ENCODE data around the gene ZNF57. TPM values are rescaled to one million over a fixed set of nuclear protein-coding genes. Genes with fewer than 3 reads are reported as not detected.
"Not testable (repeated sequence)": the region's sequence is repeated elsewhere in the genome, so short reads cannot be mapped to it uniquely, and the experiment has no call there.

ZNF57 gene
- polyA plus RNA-seq, 1 donor, result 2.5 TPM

DNA sequence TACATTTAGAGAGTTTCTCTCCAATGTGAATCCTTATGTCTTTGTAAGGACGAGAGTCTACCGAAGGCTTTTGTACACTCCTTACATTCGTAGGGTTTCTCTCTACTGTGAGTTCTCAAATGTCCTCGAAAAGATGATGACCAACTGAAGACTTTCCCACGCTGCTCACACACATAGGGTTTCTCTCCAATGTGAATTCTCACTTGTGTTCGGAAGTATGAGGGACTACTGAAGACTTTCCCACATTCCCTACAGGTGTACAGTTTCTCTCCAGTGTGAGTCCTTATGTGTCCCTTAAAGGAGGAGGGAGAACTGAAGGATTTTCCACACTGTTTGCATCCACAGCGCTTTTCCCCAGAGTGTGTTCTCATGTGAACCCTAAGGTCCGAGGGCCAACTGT lies 4.0 kb upstream of the ZNF57 start:
- DNase-seq (ENCODE audit: low read depth), result no peak

DNA sequence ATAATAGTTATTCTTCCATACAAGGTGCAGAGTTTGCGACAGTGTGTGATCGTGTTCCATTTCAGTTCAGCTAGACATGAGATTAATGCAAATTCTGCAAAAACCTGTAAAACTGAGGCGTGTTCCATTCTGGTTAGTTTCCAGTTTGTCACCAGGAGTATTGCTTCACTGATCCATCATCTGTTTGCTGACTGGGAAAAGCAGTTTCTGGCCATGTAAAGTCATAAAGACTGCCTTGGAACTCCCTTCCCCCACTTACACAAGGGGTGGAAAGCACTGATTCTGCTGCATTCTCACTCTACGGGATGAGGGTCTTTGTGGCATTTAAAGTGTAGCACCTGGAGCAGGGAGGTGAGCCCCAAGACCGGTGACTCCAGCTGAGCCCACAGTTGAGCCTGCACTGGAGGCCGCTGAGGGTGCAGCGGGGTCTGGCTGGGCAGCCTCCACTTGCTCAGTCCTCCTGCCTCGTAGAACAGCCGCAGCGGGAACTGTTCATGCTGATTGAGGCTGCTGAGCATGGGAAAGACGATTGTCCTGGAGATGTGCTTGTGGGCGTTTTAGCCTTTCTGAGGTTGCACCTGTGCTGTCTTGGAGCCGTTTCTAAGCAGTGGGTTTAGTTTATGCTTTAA lies 2.0 kb downstream of the ZNF57 start:
- no peak for DNase-seq (ENCODE audit: low read depth)

DNA sequence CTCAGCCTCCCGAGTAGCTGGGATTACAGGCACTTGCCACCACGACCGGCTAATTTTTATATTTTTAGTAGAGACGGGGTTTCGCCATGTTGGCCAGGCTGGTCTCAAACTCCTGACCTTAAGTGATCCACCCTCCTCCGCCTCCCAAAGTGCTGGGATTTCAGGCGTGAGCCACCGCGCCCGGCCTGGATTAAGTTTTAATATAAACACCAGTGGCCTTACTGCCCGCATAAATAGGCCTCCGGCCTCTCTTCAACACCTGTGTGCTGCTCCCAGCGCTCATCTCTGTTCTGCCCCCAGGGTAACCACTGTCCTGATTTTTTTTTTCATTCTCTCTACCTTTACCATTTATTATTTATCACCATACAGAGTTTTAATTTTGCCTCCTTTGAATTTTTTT lies 2.6 kb downstream of the ZNF57 start:
- DNase-seq (ENCODE audit: low read depth), result not testable (repeated sequence)

DNA sequence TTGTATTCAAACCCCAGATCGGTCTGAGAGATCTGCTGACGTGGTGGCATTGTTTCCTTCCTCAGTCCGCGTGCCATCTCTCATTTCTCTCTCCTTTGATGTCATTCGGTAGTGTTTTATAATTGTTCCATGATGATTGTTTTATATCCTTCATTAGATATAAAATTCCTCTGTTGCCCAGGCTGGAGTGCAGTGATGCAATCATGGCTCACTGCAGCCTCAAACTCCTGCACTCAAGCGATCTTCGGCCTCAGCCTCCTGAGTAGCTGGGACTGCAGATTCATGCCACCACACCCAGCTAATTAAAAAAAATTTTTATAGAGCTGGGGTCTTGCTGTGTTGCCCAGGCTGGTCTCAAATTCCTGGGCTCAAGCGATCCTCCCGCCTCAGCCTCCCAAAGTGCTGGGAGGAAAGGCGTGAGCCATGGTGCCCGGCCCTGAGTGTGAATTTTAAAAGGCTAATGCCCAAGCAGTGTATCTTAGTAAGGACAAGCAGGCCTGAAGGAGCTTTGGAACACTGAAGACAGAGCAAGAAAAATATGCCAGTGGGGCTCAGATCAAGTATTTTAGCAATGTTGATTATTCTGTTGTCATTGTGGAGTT lies 5.3 kb downstream of the ZNF57 start:
- DNase-seq (ENCODE audit: low read depth), result no peak

DNA sequence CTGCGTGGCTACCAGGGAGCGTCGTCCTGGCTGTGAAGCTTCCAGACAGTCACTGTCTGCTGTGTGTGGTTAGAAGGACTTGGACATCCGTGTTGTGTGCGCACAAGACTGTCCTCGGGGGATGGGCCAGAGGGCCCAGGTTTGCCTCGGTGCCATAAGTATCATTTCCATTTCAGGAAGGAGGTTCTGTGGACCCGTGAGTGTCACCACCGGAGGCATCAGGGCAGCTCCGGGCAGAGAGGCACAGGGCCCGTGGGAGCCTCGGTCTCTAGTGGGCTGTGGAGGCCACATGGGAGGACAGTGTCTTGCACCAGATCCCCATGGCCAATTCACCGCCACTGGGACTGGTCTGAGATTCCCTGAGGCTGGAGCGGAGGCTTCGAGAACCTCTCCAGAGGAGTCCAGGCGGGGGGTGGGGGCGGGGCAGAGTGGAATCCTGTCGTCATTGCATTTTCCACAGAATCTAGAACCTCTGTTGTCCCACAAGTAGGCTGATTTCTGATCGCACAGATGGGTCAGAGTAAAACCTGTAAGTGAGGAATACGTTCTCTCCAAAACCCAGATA lies 6.0 kb downstream of the ZNF57 start:
- no peak for DNase-seq (ENCODE audit: low read depth)

DNA sequence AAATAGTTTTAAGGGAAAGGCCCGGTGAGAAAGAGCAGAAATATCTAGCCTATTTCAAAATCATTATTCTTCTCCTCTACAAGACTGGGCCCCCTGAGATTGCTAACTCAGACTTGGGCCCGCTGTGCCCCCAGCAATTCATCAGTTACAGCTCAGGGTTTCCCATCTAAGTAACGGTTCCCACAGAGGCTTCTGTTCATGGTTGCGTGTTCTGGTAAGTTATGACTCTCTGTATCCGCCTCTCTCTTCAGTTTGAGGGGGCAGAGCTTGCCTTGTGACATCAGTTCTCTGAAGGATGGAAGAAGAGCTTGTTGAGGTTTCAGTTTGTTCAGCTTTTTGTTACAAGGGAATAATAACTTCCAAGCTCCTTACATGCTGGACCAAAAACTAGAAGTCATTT lies 11.6 kb downstream of the ZNF57 start:
- DNase-seq (ENCODE audit: low read depth), result no peak

DNA sequence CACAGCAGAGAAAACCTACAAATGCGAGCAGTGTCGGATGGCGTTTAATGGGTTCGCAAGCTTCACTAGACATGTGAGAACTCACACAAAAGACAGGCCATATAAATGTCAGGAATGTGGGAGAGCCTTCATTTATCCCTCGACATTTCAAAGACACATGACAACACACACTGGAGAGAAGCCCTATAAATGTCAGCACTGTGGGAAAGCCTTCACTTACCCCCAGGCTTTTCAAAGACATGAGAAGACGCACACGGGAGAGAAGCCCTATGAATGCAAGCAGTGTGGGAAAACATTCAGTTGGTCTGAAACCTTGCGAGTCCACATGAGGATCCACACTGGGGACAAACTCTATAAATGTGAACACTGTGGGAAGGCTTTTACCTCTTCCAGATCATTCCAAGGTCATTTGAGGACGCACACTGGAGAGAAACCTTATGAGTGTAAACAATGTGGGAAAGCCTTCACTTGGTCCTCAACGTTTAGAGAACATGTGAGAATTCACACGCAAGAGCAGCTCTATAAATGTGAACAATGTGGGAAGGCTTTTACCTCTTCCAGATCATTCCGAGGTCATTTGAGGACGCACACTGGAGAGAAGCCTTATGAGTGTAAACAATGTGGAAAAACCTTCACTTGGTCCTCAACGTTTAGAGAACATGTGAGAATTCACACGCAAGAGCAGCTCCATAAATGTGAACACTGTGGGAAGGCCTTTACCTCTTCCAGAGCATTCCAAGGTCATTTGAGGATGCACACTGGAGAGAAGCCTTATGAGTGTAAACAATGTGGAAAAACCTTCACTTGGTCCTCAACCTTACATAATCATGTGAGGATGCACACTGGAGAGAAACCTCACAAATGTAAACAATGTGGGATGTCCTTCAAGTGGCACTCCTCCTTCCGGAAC lies 16.8 kb downstream of the ZNF57 start:
- no peak for DNase-seq (ENCODE audit: low read depth)

DNA sequence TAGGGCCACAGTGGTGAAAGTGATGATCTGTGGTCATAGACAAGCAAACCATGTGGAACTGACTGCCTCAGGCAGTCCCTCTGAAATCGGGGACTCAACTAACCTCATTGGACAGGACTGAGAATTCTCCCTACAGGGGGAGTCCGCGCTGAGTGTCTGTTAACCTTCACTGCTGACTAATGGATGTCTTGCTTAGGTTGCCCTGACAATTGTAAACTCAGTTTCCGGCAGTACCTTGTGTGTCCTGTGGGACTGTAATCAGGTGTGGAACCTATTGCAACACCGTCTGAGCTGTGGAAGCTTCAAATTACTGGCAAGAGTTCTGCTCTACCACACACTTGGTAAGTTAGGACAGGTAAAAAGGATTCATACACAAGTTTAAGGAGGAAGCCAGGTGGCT lies 22.3 kb downstream of the ZNF57 start:
- DNase-seq (ENCODE audit: low read depth), result no peak

DNA sequence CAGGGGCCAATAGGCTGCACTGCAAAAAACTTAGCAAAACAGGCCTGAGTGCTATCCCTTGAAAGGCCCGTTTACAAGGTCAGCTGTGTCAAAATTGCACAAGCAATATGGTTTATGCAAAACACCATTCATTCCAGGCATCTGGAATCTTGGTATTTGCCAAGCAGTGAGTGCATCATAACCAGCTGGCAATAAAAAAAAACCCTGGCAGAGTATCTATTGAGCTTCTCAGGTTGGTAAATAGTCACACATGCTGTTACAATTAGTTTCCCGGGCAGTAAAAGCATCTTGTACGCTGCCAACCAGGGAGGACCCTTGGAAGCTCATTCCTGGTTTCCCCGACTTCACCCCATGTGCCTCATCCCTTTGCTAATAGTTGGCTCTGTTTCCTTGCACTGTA lies 22.8 kb downstream of the ZNF57 start:
- DNase-seq (ENCODE audit: low read depth), result no peak

DNA sequence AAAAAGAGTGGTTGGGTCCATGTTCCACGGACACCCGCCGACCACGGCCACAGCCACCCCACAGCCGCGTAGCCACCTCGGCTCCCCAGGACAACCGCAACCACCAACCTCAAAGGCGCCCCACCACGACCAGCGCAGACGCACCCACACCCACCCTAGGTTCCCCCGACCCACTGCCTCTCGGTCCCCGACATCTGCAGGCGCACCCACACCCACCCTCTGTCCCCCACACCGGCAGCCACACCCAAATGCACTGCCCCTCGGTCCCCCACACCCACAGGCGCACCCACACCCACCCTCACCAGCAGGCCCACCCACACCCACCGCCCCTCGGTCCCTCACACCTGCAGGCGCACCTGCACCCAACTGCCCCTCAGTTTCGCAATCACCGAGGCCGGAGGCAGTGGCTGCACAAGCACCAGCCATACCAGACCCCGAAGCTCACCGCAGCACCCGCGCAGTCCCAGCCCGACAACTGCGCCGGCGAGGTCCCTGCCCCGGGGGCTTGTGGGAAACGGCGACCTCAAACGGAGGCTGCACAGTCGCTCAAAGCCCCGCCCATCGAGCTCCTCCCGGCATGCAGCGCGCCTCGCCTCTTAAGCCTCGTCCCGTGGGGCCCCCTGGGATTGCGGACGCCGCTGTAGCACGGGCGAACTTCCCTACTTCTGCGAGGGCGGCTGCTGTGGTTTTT lies 25.8 kb downstream of the ZNF57 start:
- no peak for DNase-seq (ENCODE audit: low read depth)

DNA sequence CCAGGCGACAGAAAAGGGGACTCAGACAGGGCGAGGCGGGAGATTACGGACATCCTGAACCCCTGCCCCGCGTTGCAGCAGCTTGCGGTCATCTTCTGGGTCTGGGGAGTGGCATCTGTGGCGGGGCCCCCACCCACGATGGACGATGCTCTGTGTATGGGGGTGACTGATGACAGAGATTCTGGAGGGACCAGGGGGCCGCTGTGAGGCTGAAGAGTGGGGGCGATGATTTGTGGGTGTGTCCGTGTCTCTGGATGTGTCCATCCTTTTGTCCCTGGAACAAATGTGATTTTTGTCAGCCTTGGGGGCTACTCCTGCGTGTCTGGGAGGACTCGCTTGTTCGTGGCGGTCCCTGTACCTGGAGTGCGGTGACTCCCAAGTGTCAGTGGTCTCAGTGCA lies 26.3 kb downstream of the ZNF57 start:
- DNase-seq (ENCODE audit: low read depth), result no peak

DNA sequence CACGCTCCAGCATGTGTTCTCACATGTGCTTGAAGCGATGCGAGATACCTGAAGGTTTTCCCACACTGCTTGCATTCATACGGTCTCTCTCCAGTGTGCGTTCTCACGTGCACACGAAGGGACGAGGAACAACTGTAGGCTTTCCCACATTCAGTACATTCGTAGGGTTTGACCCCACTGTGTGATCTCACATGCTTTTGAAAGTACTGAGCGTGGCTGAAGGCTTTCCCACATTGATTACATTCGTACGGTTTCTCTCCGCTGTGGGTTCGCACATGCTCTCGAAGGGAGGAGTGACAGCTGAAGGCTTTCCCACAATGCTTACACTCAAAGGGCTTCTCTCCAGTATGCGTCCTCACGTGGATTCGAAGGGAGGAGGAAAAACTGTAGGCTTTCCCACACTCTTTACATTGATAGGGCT lies 32.8 kb downstream of the ZNF57 start:
- no peak for DNase-seq (ENCODE audit: low read depth)

DNA sequence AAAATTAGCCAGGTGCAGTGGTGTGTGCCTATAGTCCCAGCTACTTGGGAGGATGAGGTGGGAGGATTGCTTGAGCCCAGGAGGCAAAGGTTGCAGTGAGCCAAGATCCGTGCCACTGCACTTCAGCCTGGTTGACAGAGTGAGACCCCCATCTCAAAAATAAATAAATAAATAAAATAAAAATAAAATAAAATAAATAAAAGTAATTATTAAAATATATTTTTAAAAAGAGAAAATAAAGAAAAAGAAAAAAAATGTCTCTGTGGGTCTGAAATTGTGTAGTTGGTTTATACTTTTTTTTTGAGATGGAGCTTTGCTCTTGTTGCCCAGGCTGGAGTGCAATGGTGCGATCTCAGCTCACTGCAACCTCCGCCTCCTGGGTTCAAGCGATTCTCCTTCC lies 35.1 kb downstream of the ZNF57 start:
- DNase-seq (ENCODE audit: low read depth), result not testable (repeated sequence)

DNA sequence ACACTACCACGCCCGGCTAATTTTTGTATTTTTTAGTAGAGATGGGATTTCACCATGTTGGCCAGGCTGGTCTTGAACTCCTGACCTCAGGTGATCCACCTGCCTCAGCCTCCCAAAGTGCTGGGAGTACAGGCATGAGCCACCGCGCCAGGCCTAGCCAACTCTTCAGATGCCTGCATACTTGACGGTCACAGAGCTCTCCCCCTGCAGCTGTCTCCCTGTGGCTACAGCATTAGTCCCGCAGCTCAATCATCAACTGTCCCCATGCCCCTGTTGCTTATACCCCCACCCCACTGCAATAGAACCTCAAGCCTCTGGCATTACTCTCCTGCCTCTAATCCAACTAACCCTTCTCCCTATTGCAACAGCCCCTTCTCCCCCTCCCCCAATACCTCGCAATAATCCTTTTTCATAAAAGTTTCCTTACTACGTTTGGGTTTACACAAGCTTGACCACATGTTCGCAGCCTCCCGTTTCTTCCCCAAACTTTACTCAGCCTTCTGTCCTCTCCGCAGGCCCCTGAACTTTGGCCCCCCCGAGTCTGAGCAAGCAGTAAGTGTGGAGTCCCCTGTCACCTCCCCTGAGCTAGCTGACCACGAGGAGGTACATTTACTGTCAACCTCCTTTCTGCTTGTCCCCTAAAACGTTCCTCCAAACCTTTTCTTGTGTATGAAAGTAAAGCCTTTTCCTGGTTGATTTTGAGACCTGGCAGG lies 42.4 kb downstream of the ZNF57 start:
- DNase-seq (ENCODE audit: low read depth), result no peak

DNA sequence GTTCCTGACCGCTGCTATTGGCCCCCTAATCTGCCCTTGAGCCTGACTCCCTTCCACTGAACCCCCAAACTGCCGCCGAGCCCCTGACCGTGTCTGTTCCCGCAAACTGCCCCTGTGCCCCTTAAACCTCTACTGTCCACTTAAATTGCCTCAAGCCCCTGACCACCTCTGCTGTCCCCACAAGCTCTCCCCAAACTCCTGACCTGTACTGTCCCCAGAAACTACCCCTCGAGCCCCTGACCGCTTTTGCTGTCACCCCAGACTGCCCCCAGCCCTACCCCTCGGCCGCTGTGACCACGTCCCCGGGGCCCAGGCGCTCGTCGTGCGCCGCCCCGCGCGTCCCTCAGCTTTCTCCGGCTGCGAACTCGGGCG lies 43.7 kb downstream of the ZNF57 start:
- no peak for DNase-seq (ENCODE audit: low read depth)

DNA sequence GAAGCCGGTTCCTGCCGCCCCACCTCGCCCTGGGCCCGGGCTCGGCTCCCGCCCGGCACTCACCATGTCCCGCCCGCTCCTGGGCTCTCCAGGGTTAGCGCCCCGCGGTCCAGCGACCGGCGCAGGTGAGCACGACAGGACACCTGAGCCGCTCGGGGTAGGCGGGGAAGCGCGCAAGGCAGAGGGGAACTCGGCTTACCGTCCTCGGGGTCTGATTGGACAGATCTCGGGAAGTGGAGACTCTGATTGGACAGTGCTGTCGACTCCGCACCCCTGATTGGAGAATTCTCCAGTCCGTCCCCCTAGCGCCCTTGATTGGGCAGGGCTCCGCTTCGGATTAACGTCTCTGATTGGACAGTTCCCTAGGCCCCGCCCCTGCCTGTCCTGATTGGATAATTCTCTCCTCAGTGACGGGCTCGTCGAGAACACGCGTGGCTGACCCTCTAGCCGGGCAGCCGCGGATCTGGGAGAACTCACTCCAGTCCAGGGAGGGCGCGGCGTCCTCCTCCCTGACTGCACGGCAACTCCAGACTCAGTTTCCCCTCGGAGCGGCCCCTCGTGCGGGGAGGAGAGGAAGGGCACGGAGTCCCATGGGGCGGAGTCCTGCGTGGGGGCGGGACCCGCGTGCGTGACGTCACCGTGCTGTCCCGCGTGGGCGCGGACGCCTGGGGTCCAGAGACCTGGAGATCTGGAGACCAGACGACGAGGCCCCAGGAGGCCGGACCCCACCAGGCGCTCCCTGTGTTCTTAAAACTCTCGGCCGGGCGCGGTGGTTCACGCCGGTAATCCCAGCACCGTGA lies 44.2 kb downstream of the ZNF57 start, which contains the start of gene ZNF77:
Gene ZNF77, minus strand, starts transcription at position 197 of the 800 bp plus-strand sequence. Its CDS starts 131 bp downstream, at position 66.
- peak; percentile 96 for DNase-seq (ENCODE audit: low read depth)

DNA sequence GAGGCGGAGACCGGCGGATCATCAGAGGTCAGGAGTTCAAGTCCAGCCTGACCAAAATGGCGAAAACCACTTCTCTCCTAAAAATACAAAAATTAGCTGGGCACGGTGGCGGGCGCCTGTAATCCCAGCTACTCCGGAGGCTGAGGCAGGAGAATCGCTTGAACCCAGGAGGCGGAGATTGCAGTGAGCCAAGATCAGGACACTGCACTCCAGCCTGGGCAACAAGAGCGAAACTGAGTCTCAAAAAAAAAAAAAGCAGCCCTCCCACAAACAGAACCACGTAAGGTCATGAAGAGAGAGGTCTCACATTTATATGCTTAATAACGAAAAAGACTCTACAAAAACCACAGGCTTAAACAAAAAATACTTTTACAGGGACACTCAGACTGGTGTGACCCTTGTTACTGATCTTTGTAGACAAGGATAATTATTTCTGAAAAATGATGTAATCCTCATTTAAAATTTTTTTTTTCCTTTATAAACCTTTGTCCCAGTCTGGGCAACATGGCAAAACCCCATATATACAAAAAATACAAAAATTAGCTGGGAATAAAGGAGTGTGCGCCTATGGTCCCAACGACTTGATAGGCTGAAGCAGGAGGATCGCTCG lies 45.0 kb downstream of the ZNF57 start:
- no peak for DNase-seq (ENCODE audit: low read depth)

DNA sequence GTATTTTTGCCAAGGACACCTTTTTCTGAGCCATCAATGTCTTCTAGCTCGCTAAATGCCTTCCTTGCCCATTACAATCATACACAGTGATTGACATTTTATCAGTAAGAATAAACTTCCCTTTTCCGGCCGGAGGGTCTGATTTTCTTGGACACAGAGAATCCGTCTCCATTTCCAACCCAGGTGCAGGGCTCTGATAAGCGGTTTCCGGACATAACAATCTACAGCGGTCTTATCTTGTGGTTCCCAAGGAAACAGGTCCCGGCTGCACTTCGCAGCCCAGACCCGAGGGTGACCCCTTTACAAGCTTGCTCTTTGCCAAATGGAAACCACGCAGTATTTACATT lies 49.2 kb downstream of the ZNF57 start:
- no peak for DNase-seq (ENCODE audit: low read depth)

DNA sequence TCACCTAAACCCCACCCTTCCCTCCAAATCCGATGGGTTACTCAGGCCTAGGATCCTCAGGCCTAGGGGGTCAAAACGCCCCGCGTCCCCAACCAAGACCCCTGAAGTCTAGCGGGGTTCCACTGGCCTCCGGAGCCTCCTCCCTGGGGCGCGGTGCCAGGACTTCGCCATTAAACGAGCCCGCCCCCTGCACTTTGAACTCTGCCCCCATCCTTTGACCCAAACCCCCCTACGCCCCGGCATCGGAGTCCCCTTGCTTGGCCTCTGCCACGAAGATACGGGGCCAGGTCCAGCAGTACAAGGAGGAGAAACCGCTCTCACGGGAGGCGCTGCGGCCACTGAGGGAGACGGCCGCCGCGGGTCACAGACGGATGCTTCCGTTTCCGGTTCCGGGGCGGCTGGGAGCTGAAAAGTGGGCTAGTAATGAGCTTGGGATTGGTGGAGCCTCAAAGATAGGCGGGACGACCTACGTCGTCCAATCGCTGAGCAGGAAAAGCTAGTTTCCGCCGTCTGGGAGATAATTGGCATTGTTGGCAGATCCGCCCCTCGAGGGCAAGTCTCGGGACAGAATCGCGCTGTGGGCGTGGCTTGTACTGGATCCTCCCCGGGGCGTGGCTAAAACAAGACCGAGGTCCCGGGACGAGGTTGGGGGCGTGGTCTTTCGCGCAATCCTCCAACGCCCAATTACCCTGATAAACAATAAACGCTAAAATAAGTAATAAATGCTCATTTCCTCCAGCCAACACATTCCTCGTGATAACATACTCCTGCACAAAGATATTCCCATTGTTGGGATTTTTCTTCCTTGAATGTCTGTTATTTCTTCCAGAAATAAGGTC lies 49.8 kb downstream of the ZNF57 start:
- peak; percentile 99 for DNase-seq (ENCODE audit: low read depth)
